GM19397 (cell line): ENCODE results near the gene DPCD.

Experiments used
- ATAC-seq: cut with Tn5 transposase; IDR thresholded peaks from one replicate; pipeline ENCODE4 v1.9.1; 2021; ENCODE audit warnings: mild to moderate bottlenecking, moderate library complexity; ENCODE audit not compliant: unreplicated experiment

Gene DPCD

DNA sequence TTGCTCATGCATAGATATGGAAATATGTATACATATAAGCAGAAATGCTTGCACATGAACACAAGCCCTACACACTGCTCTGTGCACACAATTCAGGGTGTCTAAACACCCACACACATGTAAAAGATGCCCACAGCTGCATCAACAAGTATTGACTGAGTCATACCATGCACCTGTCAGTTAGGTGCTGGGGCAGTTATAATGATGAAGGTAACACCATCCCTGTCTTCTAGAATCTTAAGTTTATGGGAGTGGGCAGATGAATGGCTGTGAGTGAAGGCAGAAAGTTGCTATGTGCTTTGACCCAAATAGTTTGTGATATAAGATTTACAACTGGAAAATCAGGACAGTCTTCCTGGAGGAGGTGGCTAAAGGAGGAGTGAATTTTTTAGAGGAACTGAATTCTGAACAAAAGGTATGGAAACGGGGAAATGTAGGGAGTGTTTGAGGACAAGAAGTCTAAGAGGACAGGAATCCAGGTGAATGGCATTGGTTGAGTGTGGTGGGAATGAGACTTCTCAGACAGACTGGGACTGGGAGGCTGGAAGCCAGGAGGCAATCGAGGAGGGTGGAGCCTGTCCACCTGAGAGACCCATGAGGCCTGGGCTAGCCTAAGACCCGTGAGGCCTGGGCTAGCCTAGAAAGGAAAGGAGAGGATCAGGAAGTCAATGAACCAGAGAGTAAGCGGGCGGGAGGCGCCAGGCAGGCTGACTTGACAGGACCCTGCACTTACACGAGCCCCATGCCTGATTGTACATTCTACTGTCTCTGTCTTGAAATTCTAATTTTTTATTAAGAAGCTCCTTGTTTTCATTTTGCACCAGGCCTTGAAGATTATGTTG is 20.7 kb upstream of the DPCD start:
- no peak for ATAC-seq

DNA sequence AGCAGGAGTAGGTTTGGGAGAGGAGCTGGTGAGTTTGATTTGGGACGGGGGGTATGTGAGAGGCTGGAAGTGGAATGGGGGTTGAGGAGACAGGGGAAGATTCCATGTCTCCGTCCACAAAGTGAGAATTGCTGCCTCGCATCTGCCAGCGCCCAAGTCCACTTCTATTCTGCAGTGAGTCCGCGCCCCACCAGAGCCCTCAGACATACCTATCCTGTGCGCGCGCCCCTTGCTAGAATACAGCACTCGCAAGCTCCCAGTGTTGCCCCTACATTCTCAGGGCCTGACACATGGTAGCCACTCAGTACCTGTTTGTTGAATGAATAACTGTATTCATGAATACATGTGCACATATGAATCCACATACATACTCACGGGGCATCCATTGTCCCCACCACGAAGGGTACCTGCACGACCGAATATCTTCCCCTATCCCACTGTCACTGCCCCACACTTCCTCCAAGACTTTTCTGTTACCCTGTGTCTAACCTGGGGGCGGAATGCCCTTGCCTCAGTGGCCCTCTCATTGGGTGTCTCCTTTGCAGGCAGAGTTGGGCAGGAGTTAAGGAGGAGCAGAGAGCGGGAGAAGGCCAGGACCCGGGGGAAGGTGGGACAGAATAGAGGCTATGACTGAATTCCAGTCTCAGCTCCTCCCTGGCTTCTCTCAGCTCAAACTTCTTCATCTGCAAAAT is 19.9 kb upstream of the DPCD start:
- ATAC-seq, result no peak

DNA sequence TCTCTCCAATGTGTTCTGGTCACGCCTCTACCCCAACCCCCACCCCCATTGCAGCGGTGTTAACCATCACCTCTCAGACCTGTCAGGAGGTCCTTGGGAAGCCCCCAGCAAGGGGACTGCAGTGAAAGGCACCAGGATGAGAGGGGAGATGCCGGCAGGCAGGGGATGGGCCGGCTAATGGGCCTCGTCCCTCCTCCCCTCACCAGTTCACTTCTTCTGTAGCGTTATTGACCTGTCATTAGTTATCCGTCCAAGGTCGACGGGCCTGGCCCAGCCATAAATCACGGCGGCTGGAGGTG is 18.8 kb upstream of the DPCD start:
- ATAC-seq, result no peak

DNA sequence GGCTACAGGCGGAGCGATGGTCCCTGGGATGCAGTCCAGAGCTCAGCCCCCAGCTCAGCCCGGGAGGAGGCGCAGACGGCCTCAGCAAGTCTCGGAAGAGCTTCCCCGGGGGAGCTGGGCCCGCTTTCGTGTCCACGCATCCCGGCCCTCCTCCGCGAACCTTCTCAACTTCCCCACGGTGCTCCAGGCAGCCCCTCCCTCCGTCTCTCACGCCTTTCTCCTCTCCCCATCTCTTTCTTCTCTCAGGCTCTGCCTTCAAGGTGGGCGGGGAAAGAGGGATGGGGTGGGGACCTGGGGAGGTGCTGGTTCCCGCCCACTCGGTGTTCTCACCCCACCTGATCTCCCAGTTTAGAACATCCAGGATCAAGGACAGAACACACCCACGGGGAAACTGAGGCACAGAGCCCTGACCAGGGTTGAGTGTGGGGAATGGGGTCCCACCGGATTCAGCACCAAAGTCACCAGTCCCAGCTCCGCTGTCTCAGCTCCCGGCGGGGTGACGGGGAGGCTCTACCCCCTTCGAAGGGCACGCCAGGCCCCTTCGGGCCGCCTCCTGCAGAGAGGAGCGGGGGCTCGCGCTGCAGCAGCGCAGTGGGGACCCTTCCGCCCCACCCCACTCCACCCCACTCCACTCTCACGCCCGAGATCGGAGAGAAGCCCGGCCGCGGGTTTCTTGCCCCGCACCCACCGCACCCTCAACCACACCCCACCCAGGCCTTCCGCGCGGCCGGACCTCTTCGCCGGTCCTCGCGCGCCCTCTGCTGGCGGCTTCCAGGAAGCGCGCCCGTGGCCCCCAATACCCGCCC is 18.3 kb upstream of the DPCD start:
- ATAC-seq, result peak; percentile 75

DNA sequence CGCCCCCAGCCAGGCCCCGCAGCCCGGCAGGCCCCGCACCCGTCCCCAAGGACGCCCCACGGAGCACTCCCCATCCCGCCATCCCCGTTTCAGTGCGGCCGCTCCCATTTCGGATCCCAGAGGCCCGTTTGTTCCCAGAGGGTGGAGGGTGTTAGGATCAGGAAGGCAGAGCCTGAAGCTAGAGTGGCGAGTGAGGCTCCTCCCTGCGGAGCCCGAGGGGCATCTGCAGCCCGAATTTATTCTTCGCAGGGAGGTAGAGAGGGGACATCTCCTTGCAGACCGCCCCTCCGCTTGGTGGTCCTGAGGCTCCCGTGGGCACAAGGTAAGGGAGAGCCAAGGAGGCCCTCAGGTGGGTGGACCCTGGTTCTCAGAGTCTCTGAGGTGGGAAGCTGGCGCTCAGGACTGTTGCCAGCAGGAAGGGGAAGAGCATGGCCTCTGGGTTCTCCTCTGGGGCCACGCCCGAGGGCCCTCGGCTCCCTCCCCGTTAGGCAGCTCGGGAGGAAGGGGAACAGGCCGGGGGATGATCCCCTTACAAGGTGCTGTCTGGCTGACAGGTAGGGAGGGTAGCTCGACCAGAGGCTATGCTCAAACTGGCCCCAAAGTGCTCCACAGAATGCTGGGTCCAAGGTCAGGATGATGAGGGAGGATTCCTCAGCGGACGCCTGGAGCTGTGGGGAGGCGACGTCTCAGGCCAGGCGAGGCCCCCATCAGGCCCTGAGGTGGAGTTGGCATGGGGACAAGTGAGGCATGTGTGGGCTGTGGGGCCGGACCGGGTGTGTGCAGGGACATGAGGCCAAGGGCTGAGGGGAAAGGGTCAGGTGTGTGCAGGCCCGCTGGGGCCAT is 17.5 kb upstream of the DPCD start:
- ATAC-seq, result no peak

DNA sequence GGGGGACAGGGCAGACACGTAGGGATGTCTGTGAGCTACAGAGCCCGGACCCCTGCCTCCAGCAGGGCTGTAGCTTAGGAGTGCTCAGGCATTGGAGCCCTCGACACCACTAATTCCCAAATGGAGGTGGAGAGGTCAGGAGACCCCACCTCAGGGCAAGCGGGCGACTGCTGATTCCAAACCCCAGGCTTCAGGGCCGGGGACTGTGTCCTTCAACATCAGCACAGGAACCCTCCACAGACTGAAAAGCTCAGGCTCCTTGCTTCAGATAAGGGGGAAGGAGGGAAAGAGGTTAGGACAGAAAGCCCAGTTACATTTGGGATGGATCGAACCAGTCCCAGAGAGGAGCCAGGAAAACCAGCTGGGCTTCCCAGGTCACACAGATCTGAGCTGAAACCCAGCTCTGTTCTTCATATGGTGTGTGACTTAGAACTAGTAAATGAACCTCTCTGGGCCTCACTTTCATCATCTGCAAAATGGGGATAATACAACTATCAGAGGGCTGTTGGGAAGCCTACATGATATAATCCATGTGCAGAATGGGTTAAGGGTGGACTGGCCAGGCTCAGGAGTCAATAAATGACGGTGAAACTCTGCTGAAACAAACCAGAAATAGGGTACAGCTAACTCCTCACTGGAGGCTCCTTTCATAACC is 16.7 kb upstream of the DPCD start:
- no peak for ATAC-seq

GRCh38 chr10:101572126-101572525 is 16.0 kb upstream of the DPCD start:
- ATAC-seq, result no peak

GRCh38 chr10:101572785-101573184 is 15.3 kb upstream of the DPCD start:
- no peak for ATAC-seq

- ATAC-seq, result no peak
Observed at GRCh38 chr10:101573885-101574753, 14.0 kb upstream of the DPCD start.

DNA sequence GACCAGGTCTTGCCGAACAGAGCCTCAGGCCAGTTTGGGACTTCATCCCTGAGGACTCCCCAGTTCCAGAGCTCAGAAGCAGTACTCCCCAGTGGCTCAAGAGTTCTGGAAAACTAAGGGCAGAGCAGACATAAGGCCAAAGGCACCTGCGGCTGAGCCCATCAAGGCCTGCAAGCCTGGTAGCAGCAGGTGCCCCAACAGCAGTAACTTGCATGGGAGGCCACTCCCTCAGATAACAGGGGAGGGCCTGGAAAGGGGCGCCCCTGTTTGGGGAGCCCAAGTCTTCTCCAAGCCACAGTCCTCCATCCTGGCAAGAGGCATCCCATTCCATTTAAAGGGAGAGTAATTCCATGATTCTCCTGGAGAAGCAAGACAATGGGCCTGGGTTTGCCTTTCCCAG is 13.0 kb upstream of the DPCD start:
- ATAC-seq, result no peak

DNA sequence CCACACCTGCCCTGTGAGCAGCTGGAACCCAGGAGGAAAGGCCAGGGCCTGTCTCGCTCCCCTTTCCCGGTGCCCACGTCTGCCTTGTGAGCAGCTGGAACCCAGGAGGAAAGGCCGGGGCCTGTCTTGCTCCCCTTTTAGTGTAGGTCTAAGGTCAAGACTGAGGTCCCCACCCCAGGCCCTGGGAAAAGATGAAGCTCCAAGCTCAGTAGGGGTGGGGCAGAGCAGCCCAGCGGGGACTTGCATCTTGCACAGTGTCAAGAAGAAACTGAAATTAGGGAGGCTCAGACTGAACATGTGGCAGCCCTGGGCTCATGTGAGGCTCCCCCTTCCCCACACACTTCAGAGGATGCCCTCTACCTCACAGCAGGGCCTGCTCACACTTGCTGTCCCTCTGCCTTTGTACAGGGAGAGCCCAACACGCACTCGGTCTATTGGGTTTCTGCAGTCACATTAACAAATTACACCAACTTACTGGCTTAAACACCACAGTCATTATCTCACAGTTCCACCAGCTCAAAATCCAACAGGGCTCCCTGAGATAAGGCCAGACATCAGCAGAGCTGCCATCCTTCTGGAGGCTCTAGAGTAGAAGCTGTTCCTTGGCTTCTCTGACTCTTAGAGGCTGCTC is 12.4 kb upstream of the DPCD start:
- no peak for ATAC-seq

DNA sequence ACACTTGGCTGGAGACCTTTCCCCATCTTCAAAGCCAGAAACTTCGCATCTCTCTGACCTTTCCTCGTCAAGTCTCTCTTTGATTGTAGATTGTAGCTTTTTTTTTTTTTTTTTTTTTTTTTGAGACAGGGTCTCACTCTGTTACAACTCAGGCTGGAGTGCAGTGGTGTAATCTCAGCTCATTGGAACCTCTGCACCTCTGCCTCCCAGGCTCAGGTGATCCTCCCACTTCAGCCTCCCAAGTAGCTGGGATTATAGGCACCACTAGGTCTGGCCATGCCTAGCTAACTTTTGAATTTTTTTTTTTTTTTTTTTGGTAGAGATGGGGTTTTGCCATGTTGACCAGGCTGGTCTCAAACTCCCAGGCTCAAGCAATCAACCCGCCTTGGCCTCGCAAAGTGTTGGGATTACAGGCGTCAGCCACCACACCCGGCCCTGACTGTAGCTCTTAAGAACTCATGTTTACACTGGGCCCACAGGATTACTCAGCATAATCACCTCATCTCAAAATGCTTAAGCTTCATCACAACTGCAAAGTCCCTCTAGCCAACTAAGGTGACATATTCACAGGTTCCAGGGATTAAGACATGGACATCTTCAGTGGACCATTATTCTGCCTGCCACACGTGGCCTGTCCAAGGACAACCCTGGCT is 11.8 kb upstream of the DPCD start:
- ATAC-seq, result no peak

- ATAC-seq, result no peak
Observed at GRCh38 chr10:101577121-101577871, 10.8 kb upstream of the DPCD start.

GRCh38 chr10:101578192-101578591 is 9.9 kb upstream of the DPCD start:
- ATAC-seq, result no peak

DNA sequence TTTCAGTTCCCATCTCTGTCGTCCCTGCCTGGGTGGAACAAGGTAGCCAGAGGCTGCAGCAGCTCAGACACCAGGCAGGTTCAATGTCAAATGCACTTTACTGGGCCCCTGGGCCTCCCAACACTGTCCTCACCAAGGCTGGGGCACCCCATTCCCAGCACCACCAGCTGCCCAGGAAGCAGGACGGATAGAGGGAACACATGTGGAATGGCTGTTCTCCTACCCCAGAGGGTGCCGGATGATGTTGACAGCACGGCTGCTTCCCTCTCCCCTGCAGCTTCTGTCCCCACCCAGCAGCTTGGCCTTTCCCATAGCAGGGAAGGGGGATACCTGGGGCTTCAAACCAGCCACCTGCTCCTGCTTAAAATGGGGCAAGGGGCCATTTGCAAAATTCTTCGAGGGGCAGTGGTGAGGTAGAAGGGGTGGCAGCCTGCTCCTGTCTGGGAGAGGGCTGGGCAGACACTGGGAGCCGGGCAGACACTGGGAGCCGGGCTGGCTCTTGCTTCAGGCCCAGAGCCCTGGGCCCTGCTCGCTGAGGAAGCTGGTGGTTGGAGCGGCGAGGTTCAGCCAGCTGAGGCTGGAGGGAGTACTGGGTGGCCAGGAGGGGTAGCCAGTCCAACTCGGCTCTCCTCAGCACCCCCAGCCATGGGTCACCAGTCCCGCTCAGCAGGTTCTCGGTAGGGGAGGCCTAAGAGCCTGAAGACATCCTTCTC is 9.2 kb upstream of the DPCD start:
- ATAC-seq, result no peak

DNA sequence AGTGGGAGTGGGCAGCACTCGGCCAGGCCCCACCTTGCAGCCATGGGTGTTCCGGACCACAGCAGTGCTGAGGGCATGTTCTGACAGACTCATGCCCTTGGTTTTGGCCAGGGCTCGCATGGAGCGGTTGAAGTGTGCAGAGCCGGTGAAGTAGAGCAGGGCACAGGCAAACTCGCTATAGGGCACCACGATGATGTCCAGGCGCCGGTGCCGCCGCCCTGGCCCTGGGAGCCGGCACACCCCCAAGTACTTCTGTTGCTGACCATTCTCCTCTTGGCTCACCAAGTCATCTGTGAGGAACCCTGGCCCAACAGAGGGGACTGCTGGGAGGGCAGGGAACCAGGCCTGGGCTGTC is 8.6 kb upstream of the DPCD start:
- ATAC-seq, result no peak
